Transverse colon (tissue), 4 donors: ENCODE data around the gene DAB2IP. TPM values are rescaled to one million over a fixed set of nuclear protein-coding genes. Genes with fewer than 3 reads are reported as not detected.

ENCODE experiments used
- DNase-seq: peaks from one replicate; pipeline ENCODE4 v3.0.0-alpha.2; 2019
- H3K27ac ChIP-seq, 4 donors: fragments of 200-600 bp; sonication (generic); 2 replicates each; pipeline ENCODE4 v1.5.1; 2016 to 2018; ENCODE audit warnings: inconsistent platforms in 4 of 4
- H3K27me3 ChIP-seq: fragments of 200-600 bp; sonication (generic); 2 replicates; pipeline ENCODE4 v1.5.1; 2017; ENCODE audit warnings: inconsistent platforms
- H3K36me3 ChIP-seq, 4 donors: fragments of 200-600 bp; sonication (generic); 2 replicates each; pipeline ENCODE4 v1.5.1; 2017 to 2019; ENCODE audit warnings: inconsistent platforms in 4 of 4
- H3K4me1 ChIP-seq, 4 donors: fragments of 200-600 bp; sonication (generic); 2 replicates each; pipeline ENCODE4 v1.5.1; 2017 to 2020; ENCODE audit warnings: inconsistent platforms in 4 of 4
- H3K4me3 ChIP-seq, 4 donors: fragments of 200-600 bp; sonication (generic); 1 replicate in 1 of 4; 2 replicates in 3 of 4; pipeline versions ENCODE4 v1.5.1 to v1.6.1; 2017 to 2019; ENCODE audit warnings: inconsistent platforms in 4 of 4
- H3K9me3 ChIP-seq, 2 donors: fragments of 200-600 bp; sonication (generic); 2 replicates each; pipeline ENCODE4 v1.5.1; 2017 to 2019; ENCODE audit warnings: inconsistent platforms in 2 of 2
- CTCF ChIP-seq, 5 experiments: fragments of 200-600 bp in 3 of 5; fragments of 450-650 bp in 2 of 5; sonication (generic) in 3 of 5; IDR thresholded peaks; 1 replicate in 2 of 5; 2 replicates in 3 of 5; pipeline ENCODE4 v1.5.1; 2016 to 2017; ENCODE audit warnings: antibody characterized with exemption in 5 of 5, inconsistent platforms in 3 of 5, mild to moderate bottlenecking in 2 of 5, moderate library complexity in 1 of 5
- EP300 ChIP-seq: sonication (generic); formaldehyde crosslinking; IDR thresholded peaks from one replicate; pipeline ENCODE4 v1.6.1; 2017; ENCODE audit warnings: antibody characterized with exemption, low read depth
- POLR2A ChIP-seq: fragments of 450-650 bp; IDR thresholded peaks from one replicate; pipeline ENCODE4 v1.6.1; 2016; ENCODE audit warnings: antibody characterized with exemption, mild to moderate bottlenecking, moderate library complexity
- POLR2AphosphoS5 ChIP-seq, 3 donors: sonication (generic); formaldehyde crosslinking; IDR thresholded peaks; one replicate each; pipeline ENCODE4 v1.6.1; 2016; ENCODE audit warnings: antibody characterized with exemption in 3 of 3
- WGBS, 2 donors: methylation state at CpG; one replicate each; pipeline ENCODE4 v1.1.5; 2018; ENCODE audit warnings: low coverage in 1 of 2; 5-methylcytosine and 5-hydroxymethylcytosine counted together
- in situ Hi-C, 4 donors: fragments of 200-750 bp; cut with MboI; loops; one replicate each; pipeline versions ENCODE4 v1.15.0 to v1.15.1; 2017; ENCODE audit warnings: low sequenced_read_pairs in 3 of 4, low pct_ligation_motif_present in 1 of 4, low pct_unique_long_range_greater_than_20kb in 1 of 4
- intact Hi-C: fragments of 100-400 bp; cut with DNase I; formaldehyde crosslinking; loops from one replicate; pipeline ENCODE4 v1.15.1; 2023; ENCODE audit warnings: low total_unique reads
- total RNA-seq, 4 donors: library from RNA; depleted of rRNA; stranded (reverse); fragments of >200 nt; gene quantifications; one replicate each; pipeline ENCODE4 v1.1.0, GENCODE V29; 2016

Gene DAB2IP
- total RNA-seq, 4 donors from 2014 or later = 84.2 to 159 (median 90.7) TPM

- no peak for TF ChIP-seq POLR2AphosphoS5 (IDR thresholded peaks at IDR 0.05)
- no peak for TF ChIP-seq POLR2A
- TF ChIP-seq EP300 = no peak
- no peak for TF ChIP-seq CTCF (IDR thresholded peaks at IDR 0.05)
- H3K36me3 ChIP-seq = no peaks in the 10 kb centered on the region
- H3K27ac ChIP-seq = peak overlapping the region in 3 of 4 donors; percentile 30 to 50 (median 46)
- H3K4me1 ChIP-seq = peaks cover 0 to 46% (median 14%) of the 10 kb centered on the region in 4 donors
- H3K4me3 ChIP-seq = no peak overlapping the region
- 84 to 100% methylated on average over 1 to 10 of the region's 10 CpGs for WGBS, 2 donors
- in situ Hi-C loops = no loop called here
- H3K27me3 ChIP-seq = no peaks in the 10 kb centered on the region
- no peak for DNase-seq
- H3K9me3 ChIP-seq = no peaks in the 10 kb centered on the region
- intact Hi-C loops = loop anchor here (5.0 kb wide), 1 partner anchor 39 kb away; no protein-coding TSS in a partner anchor
Measured at GRCh38 chr9:121658591-121658990, 7.2 kb downstream of the DAB2IP start.

GRCh38 chr9:121660367-121660766 lies 8.9 kb downstream of the DAB2IP start:
- H3K36me3 ChIP-seq = no peaks in the 10 kb centered on the region
- DNase-seq = no peak
- H3K9me3 ChIP-seq = no peaks in the 10 kb centered on the region
- no peak overlapping the region for H3K4me3 ChIP-seq
- intact Hi-C loops (no loop called here), in situ Hi-C loops (no loop called here)
- 87 to 96% methylated on average over 5 to 6 of the region's 6 CpGs for WGBS, 2 donors
- H3K27me3 ChIP-seq = no peaks in the 10 kb centered on the region
- H3K27ac ChIP-seq = no peak overlapping the region
- no peak for TF ChIP-seq EP300
- no peak for TF ChIP-seq POLR2AphosphoS5 (IDR thresholded peaks at IDR 0.05)
- no peak for TF ChIP-seq POLR2A
- no peak for TF ChIP-seq CTCF (IDR thresholded peaks at IDR 0.05)
- peaks cover 0 to 38% (median 11%) of the 10 kb centered on the region in 4 donors for H3K4me1 ChIP-seq

GRCh38 chr9:121660876-121661275 lies 9.4 kb downstream of the DAB2IP start:
- Histone ChIP-seq H3K4me1 (peaks cover 0 to 38% (median 11%) of the 10 kb centered on the region in 4 donors), H3K27ac (no peak overlapping the region), H3K4me3 (no peak overlapping the region), H3K36me3 (no peaks in the 10 kb centered on the region), H3K9me3 (no peaks in the 10 kb centered on the region), H3K27me3 (no peaks in the 10 kb centered on the region)
- no peak for DNase-seq
- no peak for TF ChIP-seq EP300
- TF ChIP-seq POLR2A = no peak
- no peak for TF ChIP-seq CTCF (IDR thresholded peaks at IDR 0.05)
- no peak for TF ChIP-seq POLR2AphosphoS5 (IDR thresholded peaks at IDR 0.05)
- 79 to 93% methylated on average over 3 to 8 of the region's 8 CpGs for WGBS, 2 donors
- intact Hi-C loops (no loop called here), in situ Hi-C loops (no loop called here)

GRCh38 chr9:121661328-121661727 lies 9.9 kb downstream of the DAB2IP start:
- Histone ChIP-seq H3K4me3 (no peak overlapping the region), H3K36me3 (no peaks in the 10 kb centered on the region), H3K9me3 (no peaks in the 10 kb centered on the region), H3K27me3 (no peaks in the 10 kb centered on the region), H3K4me1 (peaks cover 0 to 42% (median 13%) of the 10 kb centered on the region in 4 donors), H3K27ac (no peak overlapping the region)
- no peak for TF ChIP-seq POLR2AphosphoS5 (IDR thresholded peaks at IDR 0.05)
- no peak for TF ChIP-seq EP300
- no peak for TF ChIP-seq POLR2A
- no peak for DNase-seq
- intact Hi-C loops = no loop called here
- in situ Hi-C loops = no loop called here
- whole genome bisulfite sequencing, 2 donors = 73 to 100% methylated on average over 1 to 5 of the region's 5 CpGs

- H3K4me3 ChIP-seq = no peak overlapping the region
- H3K36me3 ChIP-seq = no peaks in the 10 kb centered on the region
- 60 to 67% methylated on average over 1 to 3 of the region's 3 CpGs for WGBS, 2 donors
- in situ Hi-C loops = no loop called here
- no peak for DNase-seq
- H3K27ac ChIP-seq = peak overlapping the region in 1 of 4 donors; percentile 28
- H3K9me3 ChIP-seq = no peaks in the 10 kb centered on the region
- H3K27me3 ChIP-seq = no peaks in the 10 kb centered on the region
- peaks cover 3 to 51% (median 17%) of the 10 kb centered on the region in 4 donors for H3K4me1 ChIP-seq
- intact Hi-C loops = no loop called here
- no peak for TF ChIP-seq CTCF (IDR thresholded peaks at IDR 0.05)
- TF ChIP-seq EP300 = no peak
- no peak for TF ChIP-seq POLR2A
- TF ChIP-seq POLR2AphosphoS5 (IDR thresholded peaks at IDR 0.05) = no peak
Measured at GRCh38 chr9:121662359-121662758, 10.9 kb downstream of the DAB2IP start.
